HT1080 (cell line): ENCODE measurements around the gene SNX22. TPM values are rescaled to one million over a fixed set of nuclear protein-coding genes. Genes with fewer than 3 reads are reported as not detected.

Source experiments
- DNase-seq: peaks from one replicate; pipeline ENCODE4 v3.0.0-alpha.2; 2015; ENCODE audit warnings: low read depth
- total RNA-seq: library from RNA; depleted of rRNA; stranded (reverse); fragments of >200 nt; shearing (Covaris generic); gene quantifications from 2 replicates; pipeline ENCODE4 v1.2.3, GENCODE V29; 2014

The SNX22 gene
- total RNA-seq, 1 experiment from 2014 or later = 2.3 TPM

DNA sequence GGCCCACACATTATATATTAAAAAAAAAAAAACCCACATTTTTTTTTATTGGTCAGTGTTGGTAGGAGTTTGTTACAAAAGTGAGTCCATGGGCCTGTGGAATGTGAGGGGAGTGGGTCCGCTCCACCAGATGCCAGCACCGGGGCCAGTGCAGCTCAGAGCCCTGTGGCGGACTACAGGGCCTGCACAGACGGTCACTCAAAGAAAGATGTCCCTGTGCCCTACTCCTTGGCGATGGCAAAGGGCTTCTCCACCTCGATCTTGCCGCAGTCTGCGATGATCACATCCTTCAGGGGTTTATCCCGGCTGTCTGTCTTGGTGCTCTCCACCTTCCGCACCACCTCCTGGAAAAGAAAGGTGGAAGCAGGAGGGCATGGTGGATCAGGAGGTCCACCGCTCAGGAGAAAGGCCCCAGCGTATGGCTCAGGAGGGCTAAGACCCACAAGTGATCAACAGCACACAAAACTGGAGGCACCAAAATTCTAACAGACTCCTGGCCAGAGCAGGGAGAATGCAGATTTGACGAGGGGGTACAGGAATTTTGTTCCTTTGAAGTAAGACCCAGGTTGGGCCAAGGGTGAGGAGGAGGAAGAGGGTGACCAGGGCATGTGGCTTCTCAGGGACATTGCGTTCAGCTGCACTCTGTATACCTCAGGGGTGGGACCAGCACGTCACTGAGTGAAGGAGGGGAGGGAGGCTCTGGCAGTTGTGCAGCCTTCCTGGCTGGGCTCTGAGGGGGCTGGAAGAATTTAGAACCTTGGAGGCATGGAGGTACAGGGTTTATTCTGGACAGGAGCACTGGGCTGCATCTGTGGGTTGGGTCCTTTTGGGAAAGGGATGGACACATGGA is 4.5 kb downstream of the SNX22 start:
- no peak for DNase-seq

DNA sequence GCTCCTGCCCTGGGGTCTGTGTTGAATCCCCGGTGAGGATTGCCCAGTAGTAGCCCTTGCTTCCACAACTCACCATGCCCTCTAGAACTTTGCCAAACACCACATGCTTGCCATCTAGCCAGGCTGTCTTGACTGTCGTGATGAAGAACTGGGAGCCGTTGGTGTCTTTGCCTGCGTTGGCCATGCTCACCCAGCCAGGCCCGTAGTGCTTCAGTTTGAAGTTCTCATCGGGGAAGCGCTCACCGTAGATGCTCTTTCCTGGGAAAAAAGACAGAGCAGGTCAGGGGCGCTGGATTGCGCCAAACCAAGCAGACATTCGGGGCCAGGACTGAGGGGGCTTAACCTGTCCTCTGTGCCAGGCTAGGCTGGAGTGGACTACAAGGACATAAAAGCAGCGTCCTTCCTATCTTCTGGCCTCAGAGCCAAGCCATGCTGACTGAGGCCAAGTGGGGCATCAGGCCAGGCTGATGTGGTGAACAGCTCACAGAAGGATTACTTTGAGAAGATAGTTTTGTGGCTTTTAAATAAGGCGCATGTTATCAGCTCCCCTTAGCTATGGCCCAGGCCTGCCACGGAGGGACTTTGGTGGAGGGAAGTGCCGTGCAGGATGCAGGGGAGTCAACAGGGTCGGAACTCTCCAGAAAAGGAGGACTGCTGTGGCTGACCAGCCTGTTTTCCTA is 5.3 kb downstream of the SNX22 start:
- no peak for DNase-seq

DNA sequence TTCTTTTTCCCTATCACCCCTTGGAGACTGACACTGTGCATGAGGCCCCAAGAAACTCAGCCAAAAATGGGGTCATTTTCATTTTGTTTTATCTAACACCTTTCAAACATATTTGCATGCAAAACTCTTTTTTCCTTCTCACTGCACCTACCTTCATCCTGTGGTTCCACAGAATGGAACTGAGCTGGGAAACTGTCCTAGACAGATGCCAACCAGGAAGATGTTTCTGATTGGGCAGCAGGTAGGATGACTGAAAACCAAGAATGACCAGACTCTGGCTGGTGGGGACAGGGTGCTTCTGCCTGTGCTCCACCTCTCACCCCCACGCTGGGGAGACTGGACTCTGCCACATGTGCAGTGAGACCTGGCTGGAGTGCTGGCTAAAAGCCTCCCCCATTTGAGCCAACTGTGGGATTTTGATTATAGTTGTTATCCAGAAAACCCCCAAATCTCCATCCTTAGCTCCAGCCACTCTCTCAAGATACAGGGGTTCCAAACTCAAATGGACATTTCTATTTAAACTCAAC is 6.1 kb downstream of the SNX22 start:
- DNase-seq = no peak

DNA sequence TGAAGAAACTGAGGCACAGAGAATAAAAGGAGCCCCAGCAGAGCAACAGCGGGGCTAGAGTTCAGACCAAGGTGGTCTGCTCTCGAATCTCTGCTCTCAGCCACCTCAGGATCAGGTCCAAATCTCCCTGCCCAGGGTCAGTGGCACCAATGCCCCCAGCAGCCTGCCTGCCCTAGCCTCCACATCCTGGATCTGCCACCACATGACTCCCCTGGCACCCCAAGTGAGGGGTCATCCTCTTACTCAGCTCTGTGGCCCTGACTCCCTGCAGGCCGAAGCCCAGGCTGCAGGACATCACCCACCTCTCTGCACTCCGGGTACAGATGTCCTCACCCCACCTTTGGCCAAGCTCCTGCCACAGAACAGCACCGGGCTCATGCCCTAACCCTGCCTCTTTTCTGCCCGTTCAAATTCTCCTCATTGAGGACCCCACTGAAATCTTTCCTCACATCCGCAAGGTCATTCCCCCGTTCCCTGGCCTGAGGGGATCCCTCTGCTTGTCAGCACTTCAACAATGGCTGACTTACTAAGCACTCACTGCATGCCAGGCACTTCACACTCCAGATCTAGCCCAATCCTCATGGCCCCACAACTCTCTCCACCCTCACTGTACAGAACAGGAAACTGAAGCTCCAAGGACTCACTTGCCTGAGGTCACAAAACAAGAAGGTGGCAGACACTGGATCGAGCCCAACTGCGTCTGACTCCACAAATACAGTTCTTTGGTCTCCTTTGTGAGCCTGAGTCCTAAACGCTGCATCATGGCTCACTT is 7.0 kb downstream of the SNX22 start:
- DNase-seq = no peak

DNA sequence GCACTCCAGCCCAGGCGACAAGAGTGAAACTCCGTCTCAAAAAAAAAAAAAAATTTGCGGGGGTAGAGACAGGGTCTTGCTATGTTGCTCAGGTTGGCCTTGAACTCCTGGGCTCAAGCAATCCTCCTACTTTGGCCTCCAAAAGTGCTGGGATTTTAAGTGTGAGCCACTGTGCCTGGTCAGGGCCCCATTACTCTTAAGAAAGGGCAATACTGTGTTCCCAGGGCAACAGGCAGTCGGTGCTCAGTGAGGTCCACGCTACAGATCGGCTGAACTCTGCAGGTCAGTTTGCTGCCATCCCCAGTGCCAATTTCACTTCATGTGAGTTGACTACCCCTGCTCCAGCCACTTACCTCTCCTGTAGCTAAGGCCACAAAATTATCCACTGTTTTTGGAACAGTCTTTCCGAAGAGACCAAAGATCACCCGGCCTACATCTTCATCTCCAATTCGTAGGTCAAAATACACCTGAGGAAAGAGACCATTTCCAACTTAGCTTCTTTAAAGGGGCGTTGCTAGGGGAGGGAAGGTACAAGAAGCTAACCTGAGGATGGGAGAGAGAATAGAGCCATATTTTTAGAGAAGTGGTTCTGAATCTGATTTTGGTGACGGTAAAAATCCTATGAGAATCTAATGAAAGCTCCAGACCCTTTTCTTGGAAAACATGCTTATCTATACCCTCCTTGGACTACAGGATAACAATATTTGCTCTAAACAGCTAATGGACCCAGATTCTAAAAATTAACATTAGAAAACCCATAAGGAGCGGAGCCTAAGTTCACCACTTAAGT is 10.4 kb downstream of the SNX22 start:
- no peak for DNase-seq

DNA sequence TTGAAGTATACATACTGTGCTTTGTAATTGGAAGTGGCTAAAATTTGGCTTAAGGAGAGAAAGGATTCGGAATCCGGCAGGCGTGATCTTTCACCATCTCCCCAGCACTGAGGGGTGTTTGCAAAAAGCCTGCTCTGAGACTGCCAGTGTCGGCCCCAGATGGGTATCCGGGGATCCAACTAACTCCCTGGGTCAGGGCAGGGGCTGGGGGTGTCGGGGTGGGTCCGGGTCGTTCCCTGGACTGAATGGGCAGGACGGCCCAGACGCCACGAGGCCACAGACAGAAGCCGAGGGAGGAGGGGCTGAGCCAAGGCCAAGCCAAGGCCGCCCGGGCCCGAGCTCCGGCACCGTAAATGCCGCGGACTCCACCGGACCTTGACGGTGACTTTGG is 10.9 kb downstream of the SNX22 start:
- no peak for DNase-seq

DNA sequence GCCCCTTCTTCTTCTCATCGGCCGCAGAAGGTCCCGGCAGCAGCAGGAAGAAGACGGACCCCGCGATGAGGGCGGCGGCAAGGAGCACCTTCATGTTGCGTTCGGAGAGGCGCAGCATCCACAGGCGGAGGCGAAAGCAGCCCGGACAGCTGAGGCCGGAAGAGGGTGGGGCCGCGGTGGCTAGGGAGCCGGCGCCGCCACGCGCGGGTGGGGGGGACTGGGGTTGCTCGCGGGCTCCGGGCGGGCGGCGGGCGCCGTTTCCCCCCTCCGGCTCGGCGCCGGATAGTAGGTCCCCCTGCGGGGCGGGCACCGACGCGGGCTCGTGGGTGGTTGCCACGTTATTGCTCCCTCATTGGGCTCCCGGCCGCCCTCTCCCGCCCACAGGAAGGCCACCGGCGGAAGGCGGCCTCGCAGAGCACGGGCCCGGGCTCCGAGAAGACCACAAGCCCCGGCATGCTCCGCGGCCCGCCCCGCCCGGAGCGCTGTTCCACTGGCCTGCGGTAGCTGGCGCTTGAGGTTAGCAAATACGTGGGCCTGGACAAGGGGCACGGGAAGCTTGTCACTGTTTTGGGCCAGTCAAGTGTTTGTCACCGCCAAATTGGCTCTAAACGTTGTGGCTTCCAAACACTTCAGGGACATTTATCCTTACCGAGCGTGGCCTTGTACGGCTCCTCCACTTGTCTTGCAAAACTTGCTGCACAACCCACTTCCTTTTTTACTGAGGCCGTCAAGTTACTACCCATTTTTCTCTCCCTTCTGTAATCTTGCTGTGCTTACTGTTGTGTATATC is 11.5 kb downstream of the SNX22 start, which contains the start of gene PPIB:
Gene PPIB (minus strand): TSS at position 154 of the 790 bp plus-strand sequence. CDS start 36 bp downstream, at position 118.
- peak; percentile 98 for DNase-seq

DNA sequence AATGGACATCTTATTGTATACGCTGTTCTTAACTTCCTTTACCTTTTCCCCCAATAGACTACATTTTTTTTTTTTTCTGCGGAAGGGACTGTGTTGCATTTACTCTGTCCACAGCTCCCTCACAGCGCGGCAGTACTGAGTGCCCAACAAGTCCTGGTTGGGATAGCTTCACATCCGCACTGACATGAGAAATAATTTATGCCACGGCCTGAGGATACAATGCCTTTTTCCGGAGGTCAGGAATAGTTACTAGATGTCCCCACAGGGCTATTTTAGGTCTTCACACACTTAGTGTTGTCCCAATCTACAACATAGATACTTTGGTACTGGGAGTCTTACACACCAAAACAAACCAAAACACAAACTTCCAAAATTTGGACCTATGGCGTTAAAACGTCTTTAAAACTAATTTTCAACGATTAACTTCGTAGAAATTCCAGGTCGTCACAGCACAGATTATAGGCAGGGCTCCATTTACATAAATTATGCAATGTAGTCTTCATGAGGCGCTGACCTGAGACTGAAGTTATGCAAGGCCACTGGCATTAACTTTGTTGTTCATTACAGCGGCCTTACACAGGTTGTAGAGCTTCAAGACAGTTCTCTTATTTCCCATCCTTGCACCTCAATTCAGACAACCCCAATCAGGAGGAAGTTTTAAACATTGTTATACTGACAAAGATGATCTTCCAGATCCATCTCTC is 12.3 kb downstream of the SNX22 start:
- no peak for DNase-seq

DNA sequence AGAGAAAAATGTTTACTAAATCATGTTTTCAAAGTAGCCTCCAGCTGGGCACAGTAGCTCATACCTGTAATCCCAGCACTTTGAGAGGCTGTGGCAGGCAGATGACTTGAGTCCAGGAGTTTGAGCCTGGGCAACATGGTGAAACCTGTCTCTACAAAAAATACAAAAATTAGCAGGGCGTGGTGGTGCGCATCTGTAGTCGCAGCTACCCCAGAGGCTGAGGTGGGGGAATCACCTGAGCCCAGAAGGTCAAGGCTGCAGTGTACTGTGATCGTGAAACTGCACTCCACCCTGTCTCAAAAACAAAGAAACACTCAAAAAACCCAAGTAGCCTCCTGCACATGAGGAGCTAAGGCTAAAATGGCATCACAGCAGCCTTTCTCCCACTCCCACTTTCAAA is 12.9 kb downstream of the SNX22 start:
- DNase-seq = no peak

DNA sequence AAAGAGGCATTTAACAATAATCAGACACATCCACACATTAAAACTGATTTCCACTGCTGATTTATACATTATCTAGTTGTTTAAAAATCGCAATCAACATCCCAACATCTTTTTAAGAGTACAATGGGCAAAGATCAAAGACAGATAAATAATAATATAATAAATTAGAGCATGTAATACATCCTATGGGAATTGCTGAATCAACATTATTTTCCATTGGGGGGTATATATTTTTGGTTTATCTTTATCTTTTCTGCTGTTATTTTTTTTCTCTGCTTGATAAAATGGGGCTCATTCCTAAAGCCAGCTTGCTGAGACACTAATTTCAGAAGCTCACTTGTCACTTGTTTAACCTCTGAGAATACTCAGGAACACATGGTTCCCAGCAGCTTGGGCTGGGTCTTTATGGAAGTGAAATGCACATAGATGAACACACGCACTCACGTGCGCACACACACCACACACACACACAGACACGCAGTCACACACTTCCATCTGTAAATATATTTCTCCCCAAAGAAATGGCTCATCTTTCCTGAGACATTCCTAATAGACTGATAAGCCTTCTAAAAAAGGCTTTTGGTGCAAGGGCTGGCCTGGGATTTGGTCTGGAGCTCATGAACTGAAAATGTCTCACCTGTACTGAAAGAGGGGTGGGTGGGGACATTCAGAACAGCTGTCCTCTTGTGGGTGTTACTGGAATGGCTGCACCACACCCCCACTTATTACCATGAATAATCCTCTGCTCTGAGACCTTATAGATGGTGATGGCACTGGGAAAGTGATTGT is 14.8 kb downstream of the SNX22 start:
- no peak for DNase-seq

DNA sequence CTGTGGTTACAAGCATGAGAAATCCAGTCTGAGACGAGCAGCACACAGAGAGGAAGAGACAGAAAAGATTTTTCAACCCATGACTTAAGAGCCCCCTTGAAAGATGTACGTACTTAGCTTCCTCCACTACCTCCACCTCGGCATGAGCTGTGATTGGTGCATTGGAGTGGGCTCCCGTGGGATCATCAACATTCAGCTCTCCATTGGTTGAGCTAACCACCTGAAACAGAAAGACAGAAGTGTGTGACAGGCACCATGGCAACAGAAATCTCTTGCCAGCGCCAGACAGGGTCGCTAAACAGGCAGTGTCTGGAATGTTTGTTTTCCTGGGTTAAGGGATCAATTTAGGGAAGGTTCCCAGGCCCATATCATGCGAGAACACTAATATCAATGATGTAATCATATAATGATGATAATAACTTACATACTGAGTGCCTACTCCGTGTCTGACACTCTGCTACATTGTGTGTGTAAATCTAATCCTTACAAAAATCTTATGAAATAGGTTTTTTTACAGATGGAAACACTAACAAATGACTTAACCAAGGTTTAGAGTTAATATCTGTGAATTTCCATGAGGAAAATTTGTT is 28.8 kb downstream of the SNX22 start:
- DNase-seq = no peak

DNA sequence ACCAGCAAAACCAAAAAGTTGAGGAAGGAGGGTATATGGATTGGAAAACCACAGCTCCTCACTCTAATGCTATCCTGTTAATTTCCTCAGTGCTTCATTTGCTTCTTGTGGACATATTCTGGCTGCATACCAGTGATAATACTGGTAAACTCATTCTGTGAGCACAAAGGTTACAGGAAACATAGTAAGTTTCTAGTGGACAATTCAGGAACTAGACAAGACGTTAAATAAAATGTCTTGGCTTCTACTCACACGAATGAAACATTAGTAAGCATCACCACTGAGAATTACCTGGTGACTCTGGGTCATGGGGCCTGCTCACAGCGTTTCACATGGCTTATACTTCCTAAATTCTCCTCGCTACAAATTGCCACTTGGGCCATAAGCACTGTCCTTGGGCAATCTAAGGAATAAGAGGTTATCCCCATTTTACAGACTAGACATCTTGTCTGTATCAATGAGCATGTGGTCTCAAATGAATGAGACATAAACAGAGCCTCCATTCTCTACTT is 31.4 kb downstream of the SNX22 start:
- no peak for DNase-seq

DNA sequence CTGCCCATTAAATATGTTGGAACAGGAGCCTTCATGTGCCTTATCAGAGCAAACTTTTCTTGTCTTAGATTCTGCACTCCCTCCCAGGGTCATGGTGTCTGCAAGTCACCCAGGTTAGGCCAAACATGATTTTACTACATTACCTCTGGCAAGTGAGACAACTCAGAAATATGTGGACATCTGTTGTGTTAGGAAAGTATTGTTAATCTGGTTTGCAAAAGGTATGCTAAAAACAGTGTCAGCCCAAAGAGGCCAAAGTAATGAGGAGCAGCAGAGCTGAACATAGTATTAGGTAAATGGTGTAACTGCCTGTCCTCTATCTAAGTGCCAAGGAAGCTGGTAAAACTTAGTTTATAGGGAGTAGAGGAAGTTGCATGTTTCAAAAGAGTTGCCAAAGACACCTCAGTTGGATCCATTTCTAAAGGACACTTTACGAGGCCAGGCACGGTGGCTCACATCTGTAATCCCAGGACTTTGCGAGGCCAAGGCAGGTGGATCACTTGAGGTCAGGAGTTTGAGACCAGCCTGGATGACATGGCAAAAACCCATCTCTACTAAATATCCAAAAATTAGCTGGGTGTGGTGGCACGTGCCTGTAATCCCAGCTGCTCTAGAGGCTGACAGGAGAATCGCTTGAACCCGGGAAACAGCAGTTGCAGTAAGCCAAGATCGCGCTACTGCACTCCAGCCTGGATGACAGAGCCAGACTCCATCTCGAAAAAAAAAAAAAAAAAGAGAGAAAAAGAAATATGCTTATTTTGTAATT is 33.8 kb downstream of the SNX22 start:
- DNase-seq = no peak

DNA sequence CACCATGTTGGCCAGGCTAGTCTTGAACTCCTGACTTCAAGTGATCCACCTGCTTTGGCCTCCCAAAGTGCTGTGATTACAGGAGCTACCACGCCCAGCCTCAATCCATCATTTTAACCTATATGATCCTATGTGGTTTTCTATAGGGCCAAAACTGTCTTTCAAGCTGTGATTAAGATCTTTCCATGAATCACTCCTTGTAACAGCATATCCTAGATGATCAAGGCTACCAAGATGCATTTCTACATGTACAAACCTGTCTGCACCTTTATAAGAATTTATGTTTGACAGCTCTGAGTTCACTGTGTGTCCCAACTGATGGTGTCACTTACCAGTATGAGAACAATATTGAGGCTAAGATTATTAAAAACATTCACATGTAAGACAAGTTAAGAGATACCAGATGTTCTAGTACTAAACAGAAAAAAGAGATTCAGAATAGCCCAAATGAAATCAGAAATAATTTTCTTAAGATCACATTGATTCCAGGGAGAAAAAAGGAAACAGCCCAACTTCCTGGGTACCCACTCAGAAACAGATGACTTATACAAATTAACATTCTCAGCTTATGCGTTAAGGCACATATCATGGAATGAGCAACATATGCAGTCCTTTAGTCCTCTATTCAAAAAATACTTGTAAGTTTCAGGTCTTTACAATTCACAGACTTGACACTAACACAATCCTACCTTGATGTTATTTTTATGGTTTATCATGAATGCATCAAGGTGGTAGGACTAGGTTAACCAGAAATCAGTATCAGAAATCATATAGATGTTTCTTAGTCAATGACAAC is 36.1 kb downstream of the SNX22 start:
- DNase-seq = no peak

DNA sequence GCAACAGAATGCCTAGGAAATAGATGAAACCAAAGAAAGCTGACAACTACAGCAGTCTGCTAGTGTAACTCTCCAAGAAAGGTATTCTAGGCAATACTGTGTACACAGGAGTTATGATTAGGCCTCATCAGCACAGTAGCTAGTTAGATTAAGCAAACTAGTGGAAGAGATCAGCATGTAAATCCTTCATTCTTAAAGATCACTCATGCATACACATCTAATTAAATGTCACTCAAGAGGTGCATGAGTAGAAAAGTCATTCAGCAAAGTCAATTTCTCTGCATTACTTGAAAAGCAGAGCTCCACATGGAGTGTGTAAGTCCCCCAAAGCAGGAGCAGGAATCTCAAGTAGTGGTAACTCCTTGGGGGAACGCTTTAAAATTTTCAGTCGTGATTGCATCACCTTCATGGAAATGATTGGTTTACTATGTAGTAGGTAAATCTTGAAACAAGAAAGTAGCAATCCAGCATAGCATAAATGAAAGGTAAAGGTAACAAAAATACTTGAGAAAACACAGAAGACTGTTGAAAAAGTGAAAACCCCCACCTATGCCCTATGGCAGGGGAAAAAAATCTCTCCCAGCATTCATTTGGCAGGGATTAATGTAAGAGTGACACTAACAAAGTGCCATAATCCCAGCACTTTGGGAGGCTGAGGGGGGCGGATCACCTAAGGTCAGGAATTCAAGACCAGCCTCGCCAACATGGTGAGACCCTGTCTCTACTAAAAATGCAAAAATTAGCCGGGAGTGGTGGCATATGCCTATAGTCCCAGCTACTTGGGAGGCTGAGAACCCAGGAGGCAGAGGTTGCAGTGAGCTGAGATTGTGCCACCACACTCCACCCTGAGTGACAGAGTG is 40.7 kb downstream of the SNX22 start:
- DNase-seq = no peak
